A549 treated with ZK216348 at 1 μM for 4 hours (cell line): ENCODE results near the gene SFT2D3. TPM values are rescaled to one million over a fixed set of nuclear protein-coding genes. Genes with fewer than 3 reads are reported as not detected.

Experiments used
- total RNA-seq: library from RNA; stranded (reverse); fragments of 200-300 nt; extraction: Qiagen RNA extraction; gene quantifications from 5 replicates; pipeline ENCODE4 v1.2.3, GENCODE V29; 2022; ENCODE audit warnings: low read depth

SFT2D3 gene
- total RNA-seq: 3.8 to 6.9 TPM (median 6.0 TPM) in 5 replicates

GRCh38 chr2:127701193-127701650 lies at the start of gene SFT2D3:
SFT2D3 (plus strand) TSS chr2:127701497; CDS start chr2:127701529, 32 bp downstream.

GRCh38 chr2:127675331-127676261 lies 25.7 kb upstream of the SFT2D3 start, which contains the start of gene LIMS2:
LIMS2 (minus strand) TSS chr2:127675530; CDS start chr2:127675024, 506 bp downstream.

Other genes starting within 250 kb of the SFT2D3 start
- gene IWS1, start 175.0 kb upstream of the SFT2D3 start, total RNA-seq: 39.2 to 46.9 TPM (median 40.7 TPM) in 5 replicates
- 0.14 to 0.43 TPM (median 0.25 TPM) in 4 of 5 replicates, not detected in the other for gene MYO7B, start 165.8 kb upstream of the SFT2D3 start, total RNA-seq
- gene GPR17, start 55.3 kb upstream of the SFT2D3 start, total RNA-seq: 0.19 TPM in 1 of 5 replicates, not detected in the others
- 4.1 to 9.8 TPM (median 6.3 TPM) in 5 replicates for gene LIMS2, start 26.0 kb upstream of the SFT2D3 start, total RNA-seq
- 20.0 to 27.5 TPM (median 23.0 TPM) in 5 replicates for gene WDR33, start 109.7 kb downstream of the SFT2D3 start, total RNA-seq
- 49.8 to 59.3 TPM (median 54.4 TPM) in 5 replicates for gene POLR2D, start 156.7 kb downstream of the SFT2D3 start, total RNA-seq
- 14.3 to 19.7 TPM (median 19.0 TPM) in 5 replicates for gene AMMECR1L, start 184.5 kb downstream of the SFT2D3 start, total RNA-seq